Nephron (organoid): Measurements from ENCODE around the gene LYRM7.
"Not testable (repeated sequence)": the region's sequence is repeated elsewhere in the genome, so short reads cannot be mapped to it uniquely, and the experiment has no call there.

ENCODE experiments used
- H3K27ac Mint-ChIP-seq, 3 experiments: 2 replicates each; pipeline ENCODE4 v1.8.0; 2020; ENCODE audit warnings: mixed read lengths in 3 of 3, mild to moderate bottlenecking in 2 of 3, moderate library complexity in 1 of 3
- H3K27me3 Mint-ChIP-seq: 2 replicates; pipeline ENCODE4 v1.8.0; 2021; ENCODE audit warnings: low read depth, mild to moderate bottlenecking, moderate library complexity, mixed read lengths
- H3K36me3 Mint-ChIP-seq: 2 replicates; pipeline ENCODE4 v1.8.0; 2020; ENCODE audit warnings: low read depth, mixed read lengths
- H3K4me1 Mint-ChIP-seq: 2 replicates; pipeline ENCODE4 v1.8.0; 2020; ENCODE audit warnings: mixed read lengths
- H3K4me3 Mint-ChIP-seq, 3 experiments: 2 replicates each; pipeline ENCODE4 v1.8.0; 2020; ENCODE audit warnings: mild to moderate bottlenecking in 3 of 3, mixed read lengths in 3 of 3, moderate library complexity in 2 of 3
- H3K9me3 Mint-ChIP-seq: 2 replicates; pipeline ENCODE4 v1.8.0; 2020; ENCODE audit warnings: mixed read lengths
- TF ChIP-seq, protein P1 (sequence below), 3 experiments: fragments of 200-600 bp; sonication (generic); IDR thresholded peaks; one replicate each; pipeline ENCODE4 v1.5.0; 2021; ENCODE audit warnings: antibody characterized with exemption in 3 of 3; ENCODE audit not compliant: unreplicated experiment in 3 of 3

Gene LYRM7

DNA sequence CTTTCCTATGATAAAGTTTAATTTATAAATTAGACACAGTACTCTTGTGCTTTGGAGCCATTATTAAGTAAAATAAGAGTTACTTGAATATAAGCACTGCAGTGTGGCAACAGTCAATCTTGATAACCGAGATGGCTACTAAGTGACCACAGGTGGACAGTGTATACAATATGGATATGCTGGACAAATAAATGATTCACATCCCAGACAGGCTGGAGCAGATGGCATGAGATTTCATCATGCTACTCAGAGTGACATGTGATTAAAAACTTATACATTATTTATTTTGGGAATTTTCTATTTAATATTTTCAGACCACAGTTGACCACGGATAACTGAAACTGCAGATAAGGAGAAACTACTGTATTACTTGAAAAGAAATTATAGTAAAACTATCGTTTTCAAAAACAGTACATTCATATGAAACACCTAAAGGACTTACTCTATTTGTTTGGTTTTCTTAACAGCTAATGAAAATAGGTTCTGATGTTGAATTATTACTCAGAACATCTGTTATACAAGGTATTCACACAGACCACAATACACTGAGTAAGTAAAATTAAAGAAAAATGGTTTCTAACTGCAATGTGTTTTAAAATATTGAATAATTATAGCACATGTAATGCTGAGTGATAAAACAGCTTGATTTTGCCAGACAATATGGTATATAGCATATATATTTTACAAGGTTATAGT, 16.0 kb downstream of the LYRM7 start:
- H3K9me3 Mint-ChIP-seq = no peaks in the 10 kb centered on the region
- TF ChIP-seq, protein P1, sequence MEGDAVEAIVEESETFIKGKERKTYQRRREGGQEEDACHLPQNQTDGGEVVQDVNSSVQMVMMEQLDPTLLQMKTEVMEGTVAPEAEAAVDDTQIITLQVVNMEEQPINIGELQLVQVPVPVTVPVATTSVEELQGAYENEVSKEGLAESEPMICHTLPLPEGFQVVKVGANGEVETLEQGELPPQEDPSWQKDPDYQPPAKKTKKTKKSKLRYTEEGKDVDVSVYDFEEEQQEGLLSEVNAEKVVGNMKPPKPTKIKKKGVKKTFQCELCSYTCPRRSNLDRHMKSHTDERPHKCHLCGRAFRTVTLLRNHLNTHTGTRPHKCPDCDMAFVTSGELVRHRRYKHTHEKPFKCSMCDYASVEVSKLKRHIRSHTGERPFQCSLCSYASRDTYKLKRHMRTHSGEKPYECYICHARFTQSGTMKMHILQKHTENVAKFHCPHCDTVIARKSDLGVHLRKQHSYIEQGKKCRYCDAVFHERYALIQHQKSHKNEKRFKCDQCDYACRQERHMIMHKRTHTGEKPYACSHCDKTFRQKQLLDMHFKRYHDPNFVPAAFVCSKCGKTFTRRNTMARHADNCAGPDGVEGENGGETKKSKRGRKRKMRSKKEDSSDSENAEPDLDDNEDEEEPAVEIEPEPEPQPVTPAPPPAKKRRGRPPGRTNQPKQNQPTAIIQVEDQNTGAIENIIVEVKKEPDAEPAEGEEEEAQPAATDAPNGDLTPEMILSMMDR (IDR thresholded peaks at IDR 0.05; ENCODE audit: unreplicated experiment in 3 of 3) = no peak
- no peaks in the 10 kb centered on the region for H3K4me1 Mint-ChIP-seq
- peaks cover 17% of the 10 kb centered on the region for H3K36me3 Mint-ChIP-seq
- no peaks in the 10 kb centered on the region for H3K27me3 Mint-ChIP-seq
- H3K4me3 Mint-ChIP-seq = no peak overlapping the region
- H3K27ac Mint-ChIP-seq = no peak overlapping the region

DNA sequence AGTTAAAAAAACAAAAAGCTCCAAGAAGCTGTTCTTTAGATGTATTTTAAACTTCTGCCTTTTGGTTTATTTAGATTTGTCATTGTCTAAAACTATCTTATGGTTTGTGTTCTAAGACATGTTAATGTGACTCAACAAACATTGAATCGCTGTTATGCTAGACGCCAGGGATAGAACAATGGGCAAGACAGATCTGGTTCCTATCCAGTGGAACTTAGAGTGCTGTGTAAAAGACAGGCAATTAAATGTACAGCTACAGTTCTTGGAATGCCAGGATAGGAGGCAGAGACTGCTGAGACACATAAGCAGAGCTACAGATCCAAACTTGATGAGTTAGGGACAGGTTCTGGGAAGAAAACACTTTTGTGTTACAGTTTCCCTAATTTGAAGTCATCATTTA, 22.4 kb downstream of the LYRM7 start:
- Mint-ChIP-seq H3K9me3 (no peaks in the 10 kb centered on the region), H3K27me3 (no peaks in the 10 kb centered on the region), H3K4me1 (no peaks in the 10 kb centered on the region), H3K27ac (peak overlapping the region in 1 of 3 experiments; percentile 3), H3K36me3 (peaks cover 8% of the 10 kb centered on the region), H3K4me3 (no peak overlapping the region)
- TF ChIP-seq, protein P1 (IDR thresholded peaks at IDR 0.05; ENCODE audit: unreplicated experiment in 3 of 3) = no peak

DNA sequence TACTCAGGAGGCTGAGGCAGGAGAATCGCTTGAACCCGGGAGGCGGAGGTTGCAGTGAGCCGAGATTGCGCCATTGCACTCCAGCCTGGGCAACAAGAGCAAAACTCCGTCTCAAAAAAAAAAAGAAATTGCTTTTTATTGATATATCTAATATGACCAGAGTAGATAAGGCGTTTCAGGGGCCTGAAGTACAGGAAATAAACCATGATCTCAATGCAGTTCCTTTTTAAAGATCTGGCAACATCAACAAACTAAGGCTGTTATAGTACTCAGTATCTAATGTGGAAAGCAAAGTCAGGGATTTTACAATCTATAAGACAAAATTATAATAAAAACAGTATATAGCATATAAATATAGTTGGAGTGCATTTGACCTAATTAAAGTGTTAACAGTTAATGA, 23.2 kb downstream of the LYRM7 start:
- not testable (repeated sequence) for H3K4me1 Mint-ChIP-seq, H3K9me3 Mint-ChIP-seq, H3K4me3 Mint-ChIP-seq, H3K36me3 Mint-ChIP-seq, H3K27me3 Mint-ChIP-seq, H3K27ac Mint-ChIP-seq

DNA sequence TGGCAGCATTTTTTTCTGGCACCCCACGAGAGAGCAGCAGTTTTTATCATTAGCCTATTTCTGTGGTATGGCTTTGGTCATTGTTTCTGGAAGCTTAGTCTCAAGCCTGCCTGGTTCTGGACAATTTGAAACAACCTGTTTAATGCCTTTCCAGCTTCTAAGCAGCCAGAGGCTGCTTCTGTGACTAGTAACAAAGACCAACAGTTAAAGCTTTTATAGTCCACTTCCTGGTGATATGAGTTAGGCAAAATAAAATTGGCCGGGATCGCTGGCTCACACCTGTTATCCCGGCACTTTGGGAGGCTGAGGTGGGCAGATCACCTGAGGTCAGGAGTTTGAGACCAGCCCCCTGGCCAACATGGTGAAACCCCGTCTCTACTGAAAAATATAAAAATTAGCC, 24.0 kb downstream of the LYRM7 start:
- H3K36me3 Mint-ChIP-seq = no peaks in the 10 kb centered on the region

DNA sequence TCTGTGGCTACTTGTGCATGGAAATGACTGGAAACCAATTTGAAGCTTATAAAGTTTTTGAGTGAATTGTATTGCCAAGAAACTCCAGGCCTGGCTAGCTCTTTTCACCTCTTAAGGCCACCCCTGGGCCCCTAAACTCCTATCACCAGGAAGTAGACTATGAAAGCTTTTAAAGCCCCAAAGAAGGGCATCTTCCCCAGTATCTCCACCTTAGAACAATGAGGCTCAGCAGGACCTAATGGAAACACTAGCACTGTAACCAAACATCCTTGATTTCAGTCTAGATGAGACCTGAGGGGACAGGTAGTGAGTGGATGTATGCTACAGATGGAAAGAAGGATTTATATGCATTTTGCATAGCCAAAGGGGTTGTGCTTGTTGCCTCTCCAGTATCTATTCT, 25.0 kb downstream of the LYRM7 start:
- Mint-ChIP-seq H3K9me3 (no peaks in the 10 kb centered on the region), H3K27ac (no peak overlapping the region), H3K4me1 (no peaks in the 10 kb centered on the region), H3K36me3 (no peaks in the 10 kb centered on the region), H3K4me3 (no peak overlapping the region), H3K27me3 (no peaks in the 10 kb centered on the region)
- TF ChIP-seq, protein P1 (IDR thresholded peaks at IDR 0.05; ENCODE audit: unreplicated experiment in 3 of 3) = no peak

More for the DNA sequence above, 24.0 kb downstream of the LYRM7 start:
- TF ChIP-seq, protein P1 (IDR thresholded peaks at IDR 0.05; ENCODE audit: unreplicated experiment in 3 of 3) = no peak
- H3K4me3 Mint-ChIP-seq = no peak overlapping the region
- H3K4me1 Mint-ChIP-seq = no peaks in the 10 kb centered on the region
- no peaks in the 10 kb centered on the region for H3K27me3 Mint-ChIP-seq
- H3K9me3 Mint-ChIP-seq = no peaks in the 10 kb centered on the region
- H3K27ac Mint-ChIP-seq = no peak overlapping the region

DNA sequence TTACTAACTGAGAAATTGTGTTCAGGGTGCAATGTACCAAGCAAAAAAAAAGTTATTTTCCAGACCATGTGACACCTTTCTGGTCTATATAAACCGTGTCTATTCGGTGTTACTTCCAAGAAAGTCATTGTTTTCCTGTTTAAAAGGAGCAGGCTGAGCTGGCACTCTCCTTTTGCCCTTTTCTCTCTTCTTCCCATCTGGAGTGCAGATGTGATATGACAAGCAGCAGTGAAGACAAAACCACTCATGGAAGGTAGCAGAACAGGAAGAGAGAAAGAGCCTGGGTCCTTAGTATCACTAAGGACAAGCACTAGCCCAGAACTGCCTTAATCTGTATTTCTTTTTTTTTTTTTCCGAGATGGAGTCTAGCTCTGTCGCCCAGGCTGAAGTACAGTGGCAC, 25.6 kb downstream of the LYRM7 start:
- no peaks in the 10 kb centered on the region for H3K9me3 Mint-ChIP-seq
- H3K36me3 Mint-ChIP-seq = no peaks in the 10 kb centered on the region
- H3K27ac Mint-ChIP-seq = no peak overlapping the region
- H3K4me3 Mint-ChIP-seq = no peak overlapping the region
- H3K4me1 Mint-ChIP-seq = no peaks in the 10 kb centered on the region
- TF ChIP-seq, protein P1 (IDR thresholded peaks at IDR 0.05; ENCODE audit: unreplicated experiment in 3 of 3) = no peak
- H3K27me3 Mint-ChIP-seq = no peaks in the 10 kb centered on the region
